HG02973 (cell line): ENCODE data around the gene SEMA3F.
"Not testable (repeated sequence)": the region's sequence is repeated elsewhere in the genome, so short reads cannot be mapped to it uniquely, and the experiment has no call there.

Experiments used
- ATAC-seq: cut with Tn5 transposase; IDR thresholded peaks from one replicate; pipeline ENCODE4 v1.9.1; 2021; ENCODE audit warnings: moderate library complexity; ENCODE audit not compliant: unreplicated experiment

Gene SEMA3F

DNA sequence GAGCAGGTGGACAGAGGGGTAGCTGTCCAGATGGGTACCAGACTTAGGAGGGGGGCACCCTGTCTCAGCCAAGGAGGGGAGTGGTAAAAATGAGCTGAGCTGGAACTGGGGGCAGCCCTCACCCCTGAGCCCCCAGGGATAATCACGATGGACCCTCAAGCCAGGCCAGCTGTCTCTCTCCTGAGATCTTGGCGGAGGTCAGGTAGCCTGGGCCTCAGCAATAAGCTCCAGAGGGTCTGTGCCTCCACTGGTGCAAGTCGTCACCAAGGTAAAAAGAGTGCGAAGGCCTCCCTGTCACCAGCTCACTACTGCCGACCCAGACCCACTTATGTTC, 55.0 kb downstream of the SEMA3F start:
- ATAC-seq = no peak

DNA sequence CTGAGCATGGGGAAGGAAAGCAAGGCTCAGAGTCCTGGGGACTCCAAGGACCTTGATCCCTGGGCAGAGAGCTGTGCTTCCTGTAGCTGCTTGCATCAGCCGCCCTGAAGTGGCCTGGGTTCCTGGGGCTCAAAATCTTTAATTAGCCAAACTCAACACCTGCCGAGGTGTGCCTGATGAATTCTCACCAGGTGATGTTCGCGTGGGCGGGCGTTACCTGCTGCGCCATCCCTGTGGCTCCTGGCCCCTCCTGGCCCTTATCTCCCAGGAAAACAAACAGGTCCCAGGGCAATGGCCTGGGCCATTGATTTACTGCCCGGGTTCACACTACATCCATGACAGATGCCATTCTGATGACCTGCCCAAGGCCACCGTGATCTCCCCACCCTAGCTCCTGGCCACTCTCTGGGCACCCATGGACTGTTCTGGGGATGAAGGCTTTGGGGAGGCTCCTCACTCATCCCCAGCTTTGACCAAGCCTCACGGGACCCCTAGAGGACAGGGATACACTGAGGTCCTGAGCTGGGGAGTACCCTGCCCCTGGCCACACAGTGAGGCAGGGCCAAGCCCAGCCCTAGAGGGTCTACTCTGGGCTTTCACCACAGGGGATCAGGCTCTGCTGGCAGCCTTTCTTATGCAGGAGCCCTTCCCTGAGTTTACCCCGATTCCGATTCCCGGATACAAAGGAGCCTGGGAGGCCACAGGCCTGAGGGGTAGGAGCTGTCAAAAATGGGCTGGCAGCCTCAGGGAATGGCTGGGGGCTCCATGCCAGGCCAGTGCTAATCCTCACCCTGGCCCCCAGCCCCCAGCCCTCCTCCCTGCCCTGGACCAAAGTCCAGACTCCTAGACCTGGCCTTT, 55.6 kb downstream of the SEMA3F start:
- no peak for ATAC-seq

DNA sequence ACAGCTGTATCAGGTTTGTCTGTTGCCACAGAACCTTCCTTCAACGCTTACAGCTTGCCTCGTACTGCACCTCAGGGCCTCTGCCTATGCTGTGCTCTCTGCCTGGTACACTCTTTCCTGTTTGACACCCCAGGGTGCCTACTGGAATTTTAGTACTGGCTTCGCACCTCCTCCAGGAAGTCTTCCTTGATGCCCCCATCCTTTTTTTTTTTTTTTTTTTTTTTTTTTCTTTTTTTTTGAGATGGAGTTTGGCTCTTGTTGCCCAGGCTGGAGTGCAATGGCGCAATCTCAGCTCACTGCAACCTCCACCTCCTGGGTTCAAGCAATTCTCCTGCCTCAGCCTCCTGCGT, 56.2 kb downstream of the SEMA3F start:
- not testable (repeated sequence) for ATAC-seq

- ATAC-seq = no peak
Observed at GRCh38 chr3:50211930-50212329, 56.8 kb downstream of the SEMA3F start.

DNA sequence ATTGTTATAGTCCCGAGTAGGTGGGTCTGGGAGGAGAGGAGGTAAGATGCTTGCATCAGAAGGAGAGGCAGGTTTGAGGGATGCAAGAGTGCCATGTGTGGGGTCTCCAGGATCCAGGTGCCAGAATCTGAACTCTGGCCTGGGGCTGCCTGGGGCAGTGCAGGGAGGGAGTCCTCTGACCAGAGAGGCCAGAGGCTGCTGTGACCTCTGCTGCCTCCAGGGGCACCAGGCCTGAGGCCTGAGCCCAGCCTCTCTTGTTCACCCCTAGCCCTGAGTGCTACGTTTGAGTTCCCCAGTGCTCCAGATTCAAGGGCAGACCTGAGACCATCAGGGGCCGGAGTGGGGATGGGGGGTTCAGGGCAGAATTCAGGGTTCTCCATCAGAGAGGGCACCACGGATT, 57.4 kb downstream of the SEMA3F start:
- ATAC-seq = no peak

DNA sequence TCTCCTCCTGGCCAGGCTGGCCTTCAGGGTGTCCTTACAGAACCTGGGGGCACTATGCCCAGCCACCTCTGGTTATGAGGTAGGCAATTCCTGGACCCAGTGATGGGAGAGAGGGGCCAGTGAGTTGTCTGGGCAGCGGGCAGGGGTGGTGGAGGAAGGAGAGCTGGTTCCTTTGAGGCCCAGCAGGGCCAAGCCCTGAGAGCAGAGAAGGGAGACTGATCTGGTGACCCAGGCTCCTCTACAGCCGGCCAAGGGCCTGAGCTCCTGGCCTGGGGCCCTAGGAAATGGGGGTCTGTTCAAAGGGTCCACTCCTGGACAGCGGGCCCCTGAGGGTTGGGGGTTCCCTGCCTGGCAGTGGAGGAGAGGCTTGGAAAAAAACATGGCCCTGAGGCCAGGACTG, 57.8 kb downstream of the SEMA3F start:
- no peak for ATAC-seq

GRCh38 chr3:50213373-50213772, 58.2 kb downstream of the SEMA3F start:
- ATAC-seq = no peak

DNA sequence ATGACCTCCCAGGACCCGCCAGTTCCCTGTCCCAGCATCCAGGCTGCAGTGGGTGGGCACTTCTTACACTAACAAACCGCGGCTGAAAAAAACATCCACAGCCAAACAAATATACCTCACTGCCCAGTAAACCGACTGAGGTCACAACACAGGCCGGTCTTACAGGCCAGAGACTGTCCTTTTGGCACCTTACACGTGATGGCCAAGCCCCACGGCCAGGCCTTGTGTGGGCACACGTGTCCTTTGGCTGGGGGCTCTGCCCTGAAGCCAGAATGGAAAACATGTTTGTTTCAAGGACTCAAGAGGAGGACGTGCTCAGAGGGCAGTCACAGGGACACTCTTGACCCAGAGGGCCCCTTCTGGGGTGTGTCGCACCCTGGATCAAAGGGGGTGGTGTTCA, 59.7 kb downstream of the SEMA3F start:
- ATAC-seq = no peak

DNA sequence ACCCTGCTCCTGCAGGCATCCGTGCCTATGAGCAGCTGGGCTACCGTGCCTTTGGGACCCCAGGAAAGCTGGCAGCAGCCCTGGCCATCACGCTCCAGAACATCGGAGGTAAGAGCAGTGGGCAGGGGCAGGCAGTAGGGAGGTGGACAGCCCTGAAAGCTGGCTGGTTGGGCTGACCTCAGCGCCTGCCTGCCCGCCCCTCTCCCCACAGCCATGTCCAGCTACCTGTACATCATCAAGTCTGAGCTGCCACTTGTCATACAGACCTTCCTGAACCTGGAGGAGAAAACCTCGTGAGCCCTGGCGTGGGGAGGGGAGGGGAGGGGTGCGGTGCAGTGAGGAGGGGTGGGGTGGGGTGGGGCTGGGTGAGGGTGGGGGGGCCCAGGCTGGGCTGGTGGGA, 60.4 kb downstream of the SEMA3F start:
- ATAC-seq = no peak

- ATAC-seq = no peak
Observed at GRCh38 chr3:50217681-50218080, 62.6 kb downstream of the SEMA3F start.

GRCh38 chr3:50218448-50218847, 63.3 kb downstream of the SEMA3F start:
- no peak for ATAC-seq

DNA sequence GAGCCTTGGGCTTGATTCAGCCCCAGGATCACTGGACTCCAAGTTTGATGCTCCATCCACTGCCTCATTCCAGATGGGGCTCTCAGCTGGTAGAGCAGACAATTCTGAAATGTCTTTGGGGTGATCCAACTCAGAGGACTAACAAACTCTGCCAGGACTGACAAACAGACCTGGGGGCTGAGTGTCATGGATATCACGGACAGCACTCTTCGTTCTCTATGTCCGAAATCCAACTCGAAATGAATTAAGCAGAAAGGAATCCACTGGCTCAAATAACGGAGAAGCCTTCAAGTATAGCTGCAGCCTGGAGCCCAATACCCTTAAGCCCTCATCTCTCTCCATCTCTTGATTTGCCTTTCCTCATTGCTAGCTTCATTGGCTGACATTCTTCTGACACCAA, 64.2 kb downstream of the SEMA3F start:
- no peak for ATAC-seq

- ATAC-seq = no peak
Observed at GRCh38 chr3:50220109-50220508, 65.0 kb downstream of the SEMA3F start.

DNA sequence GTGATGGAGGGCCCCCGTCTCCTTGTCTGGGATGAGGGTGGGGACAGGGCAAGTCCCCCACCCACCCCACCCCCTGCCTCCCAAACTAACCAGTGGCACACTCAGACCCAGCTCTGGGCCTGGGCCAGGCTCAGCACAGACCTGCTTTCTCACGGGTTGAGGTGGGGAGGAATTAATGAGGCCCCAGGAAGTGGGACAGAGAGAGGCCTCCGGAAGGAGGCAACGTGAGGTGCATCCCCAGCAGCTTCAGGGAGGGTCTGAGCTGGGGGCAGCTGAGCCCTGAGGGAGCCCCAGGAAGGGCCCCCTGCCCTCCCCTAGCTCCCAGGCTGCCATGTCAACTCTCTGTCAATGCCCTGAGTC, 65.9 kb downstream of the SEMA3F start:
- no peak for ATAC-seq

- no peak for ATAC-seq
Observed at GRCh38 chr3:50221411-50222168, 66.5 kb downstream of the SEMA3F start.

- no peak for ATAC-seq
Observed at GRCh38 chr3:50222169-50222528, 67.0 kb downstream of the SEMA3F start.

DNA sequence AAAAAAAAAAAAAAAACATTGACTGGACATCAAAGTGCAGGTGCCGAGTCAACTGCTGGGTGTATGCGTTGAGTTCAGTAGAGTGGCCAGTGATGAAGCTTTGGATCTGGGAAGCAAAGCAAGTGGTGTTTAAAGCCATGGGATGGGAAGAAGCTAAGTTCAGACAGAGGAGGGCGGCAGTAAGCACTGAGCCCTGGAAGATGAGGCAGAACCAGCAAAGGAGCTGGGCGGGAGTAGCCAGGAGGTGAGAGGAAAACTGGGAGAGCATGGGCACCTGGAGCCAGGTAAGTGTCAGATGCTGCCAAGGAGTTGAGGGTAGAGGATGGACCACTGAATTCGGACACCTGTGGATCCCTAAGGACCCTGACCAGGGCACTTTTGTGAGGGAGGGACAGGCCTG, 69.5 kb downstream of the SEMA3F start:
- no peak for ATAC-seq

- ATAC-seq = peak; percentile 6
Observed at GRCh38 chr3:50226888-50227389, 71.8 kb downstream of the SEMA3F start.

- peak; percentile 78 for ATAC-seq
Observed at GRCh38 chr3:50227390-50228183, 72.5 kb downstream of the SEMA3F start.

DNA sequence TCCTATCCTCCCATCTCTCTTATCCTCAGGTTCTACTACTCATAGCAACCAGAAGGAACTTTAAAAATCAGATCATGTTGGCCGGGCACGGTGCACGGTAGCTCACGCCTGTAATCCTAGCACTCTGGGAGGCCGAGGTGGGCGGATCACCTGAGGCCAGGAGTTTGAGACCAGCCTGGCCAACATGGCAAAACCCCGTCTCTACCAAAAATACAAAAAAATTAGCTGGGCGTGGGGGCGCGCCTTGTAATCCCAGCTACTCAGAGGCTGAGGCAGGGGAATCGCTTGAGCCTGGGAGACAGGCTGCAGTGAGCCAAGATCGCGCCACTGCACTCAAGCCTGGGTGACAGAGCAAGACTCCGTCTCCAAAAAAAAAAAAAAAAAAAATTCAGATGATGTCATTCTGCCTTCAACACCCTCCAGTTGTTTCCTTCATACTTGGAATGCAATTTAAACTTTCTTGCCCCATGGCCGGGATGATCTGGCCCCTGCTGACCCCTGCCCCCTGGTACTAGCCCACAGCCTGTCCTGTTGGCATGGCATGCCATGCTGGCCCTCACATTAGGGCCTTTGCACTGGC, 73.2 kb downstream of the SEMA3F start:
- ATAC-seq = not testable (repeated sequence)

GRCh38 chr3:50229490-50229889, 74.4 kb downstream of the SEMA3F start:
- ATAC-seq = no peak
